MV-4-11 (cell line): ENCODE results near the gene TFAP2C.
A peak's percentile ranks its signal among the peaks of the same experiment; 100 is the strongest.
"Not testable (repeated sequence)": the region's sequence is repeated elsewhere in the genome, so short reads cannot be mapped to it uniquely, and the experiment has no call there.

Source experiments
- DNase-seq: peaks from one replicate; lab custom pipeline; 2025; lab: John Stamatoyannopoulos, UW

The TFAP2C gene

DNA sequence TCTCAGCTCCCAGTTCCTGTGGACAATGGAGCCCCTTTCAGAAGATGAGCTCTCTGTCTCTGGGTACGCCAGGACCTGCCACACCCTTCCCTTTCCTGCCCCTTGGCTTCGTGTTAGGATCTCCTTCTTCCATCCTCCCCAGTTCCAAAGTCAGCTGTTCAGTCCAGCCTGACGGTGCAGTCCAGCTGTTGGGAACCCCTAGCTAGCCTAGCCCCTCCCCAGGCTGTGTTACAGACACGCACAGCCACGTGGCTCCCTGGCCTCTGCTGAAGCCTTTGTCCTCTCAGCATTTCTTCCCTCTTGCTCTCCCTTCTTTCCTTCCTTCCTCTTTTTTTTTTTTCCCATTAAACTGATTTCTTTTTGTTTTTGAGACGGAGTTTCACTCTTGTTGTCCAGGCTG is 12.4 kb upstream of the TFAP2C start:
- no peak for DNase-seq

DNA sequence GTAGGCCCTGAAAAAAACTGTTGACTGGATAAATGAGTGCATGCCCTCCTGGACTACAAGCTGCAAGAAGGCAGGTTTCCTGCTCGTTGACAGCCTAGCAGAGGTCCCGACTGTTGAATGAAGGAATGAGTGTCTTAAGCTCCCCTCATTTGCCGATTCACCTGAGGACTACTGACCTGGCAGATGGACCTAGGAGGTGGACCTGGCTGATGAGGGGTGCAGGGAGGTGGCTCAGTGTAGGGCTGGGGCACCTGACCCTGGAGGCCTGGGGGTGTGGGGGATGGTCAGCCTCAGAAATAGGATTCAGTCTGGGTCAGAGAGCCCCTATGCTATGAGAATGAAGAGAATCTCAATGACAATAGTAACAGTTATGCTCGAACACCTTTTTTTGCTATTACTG is 11.6 kb upstream of the TFAP2C start:
- DNase-seq, result no peak

DNA sequence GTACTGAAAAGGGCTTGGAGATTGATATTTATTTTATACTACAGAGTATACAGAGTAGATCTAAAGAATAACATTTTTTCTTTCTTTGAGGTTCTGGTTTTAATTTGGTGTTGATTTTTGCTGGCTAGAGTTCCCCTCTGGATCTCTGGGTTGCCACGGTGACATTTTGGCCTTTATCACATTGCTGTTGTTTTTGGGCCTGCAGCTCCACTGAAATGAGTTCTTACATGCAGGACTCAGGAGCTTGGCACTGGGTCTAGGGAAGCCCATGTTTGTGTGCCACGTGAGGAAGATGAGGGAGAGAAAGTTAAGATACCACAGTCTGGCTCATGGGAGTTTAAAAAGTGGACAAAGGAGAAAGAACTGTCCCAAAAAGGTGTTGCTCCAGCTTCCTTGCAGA is 7.4 kb upstream of the TFAP2C start:
- no peak for DNase-seq

- not testable (repeated sequence) for DNase-seq
Observed at GRCh38 chr20:56623930-56624329, 5.2 kb upstream of the TFAP2C start.

DNA sequence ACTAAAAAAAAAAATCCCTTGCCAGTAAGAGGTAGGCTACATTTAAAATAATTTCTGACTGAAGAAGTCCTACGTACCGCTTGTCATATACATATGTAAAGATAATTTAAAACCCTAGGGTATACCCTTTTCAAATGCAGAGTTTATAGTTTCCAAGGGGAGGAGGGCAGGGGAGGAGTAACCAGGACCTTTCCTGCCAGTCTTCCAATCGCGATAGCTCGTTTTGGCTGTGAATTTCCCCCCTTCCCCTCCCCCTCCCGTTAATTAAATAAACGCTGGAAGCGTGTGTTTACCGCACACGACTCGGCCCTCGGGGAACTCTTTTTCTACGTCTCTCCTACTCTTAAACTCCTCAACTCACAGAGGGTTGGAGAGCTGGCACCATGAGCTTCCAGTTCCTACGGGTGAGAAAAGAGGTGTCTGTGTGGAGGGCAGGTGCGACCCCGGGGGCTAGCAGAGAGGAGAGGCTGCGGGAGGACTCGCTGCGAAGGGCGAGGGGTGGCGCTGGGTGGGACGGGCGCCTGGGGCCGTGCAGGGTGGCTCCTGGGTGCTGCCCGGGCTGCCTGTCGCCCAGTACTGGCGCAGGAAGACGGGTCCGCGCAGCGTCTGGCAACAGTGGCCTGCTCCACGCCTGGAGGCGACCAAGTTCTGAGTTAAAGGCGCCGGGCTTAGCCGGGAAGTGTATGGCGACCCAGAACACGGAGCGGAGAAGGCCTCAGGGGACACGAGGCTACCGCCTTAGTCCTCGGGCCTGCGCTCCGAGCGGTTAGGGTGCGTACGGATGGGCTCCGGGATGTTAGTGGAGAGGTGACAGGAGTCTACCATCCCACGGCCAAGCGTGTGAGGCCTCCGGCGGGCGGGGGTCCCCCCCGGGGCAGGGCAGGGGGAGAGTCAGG is 4.1 kb upstream of the TFAP2C start:
- no peak for DNase-seq

GRCh38 chr20:56625837-56626236 is 3.3 kb upstream of the TFAP2C start:
- no peak for DNase-seq

DNA sequence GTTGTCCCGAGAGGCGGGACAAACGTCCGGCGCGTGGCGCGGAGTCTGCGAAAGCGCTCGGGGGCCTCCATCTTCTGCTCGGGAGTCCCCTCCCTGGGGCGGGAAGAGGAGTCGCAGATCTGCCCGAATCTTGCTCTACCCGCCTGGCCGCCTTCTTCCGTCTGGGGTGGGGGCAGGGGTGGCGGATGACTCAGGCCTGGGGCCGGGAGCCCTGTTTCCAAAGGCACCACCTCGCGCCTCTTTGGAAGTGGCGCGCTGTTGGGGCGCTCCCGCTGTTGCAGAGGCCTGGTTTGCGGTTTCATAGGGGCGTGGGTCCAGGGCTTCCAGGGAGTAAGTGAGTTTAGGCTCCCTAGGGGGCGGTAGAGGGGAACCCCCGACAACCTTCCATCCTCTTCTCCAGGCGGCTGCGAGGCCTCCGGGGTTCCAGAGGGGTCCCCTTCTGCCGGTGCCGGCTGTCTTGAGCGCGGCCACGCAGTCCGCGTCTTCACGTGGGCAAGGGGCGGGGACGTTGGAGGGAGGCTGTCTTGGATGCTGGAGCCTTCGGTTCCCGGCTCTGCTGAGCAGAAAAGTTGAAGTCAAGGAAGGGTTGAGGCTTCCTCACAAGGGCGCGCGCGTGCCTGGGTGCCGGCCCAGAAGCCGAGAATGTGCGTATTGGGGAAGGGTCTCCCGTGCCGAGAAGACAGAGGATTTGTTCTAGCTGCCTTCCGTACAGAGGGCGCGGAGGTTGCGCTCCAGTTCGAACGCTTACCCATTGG is 2.6 kb upstream of the TFAP2C start:
- DNase-seq, result peak; percentile 26

- no peak for DNase-seq
Observed at GRCh38 chr20:56627122-56628014, 1.7 kb upstream of the TFAP2C start.

GRCh38 chr20:56628015-56628872 is 862 bp upstream of the TFAP2C start:
- peak; percentile 1 for DNase-seq

GRCh38 chr20:56629464-56630085 is 469 bp downstream of the TFAP2C start:
- DNase-seq, result peak; percentile 2

DNA sequence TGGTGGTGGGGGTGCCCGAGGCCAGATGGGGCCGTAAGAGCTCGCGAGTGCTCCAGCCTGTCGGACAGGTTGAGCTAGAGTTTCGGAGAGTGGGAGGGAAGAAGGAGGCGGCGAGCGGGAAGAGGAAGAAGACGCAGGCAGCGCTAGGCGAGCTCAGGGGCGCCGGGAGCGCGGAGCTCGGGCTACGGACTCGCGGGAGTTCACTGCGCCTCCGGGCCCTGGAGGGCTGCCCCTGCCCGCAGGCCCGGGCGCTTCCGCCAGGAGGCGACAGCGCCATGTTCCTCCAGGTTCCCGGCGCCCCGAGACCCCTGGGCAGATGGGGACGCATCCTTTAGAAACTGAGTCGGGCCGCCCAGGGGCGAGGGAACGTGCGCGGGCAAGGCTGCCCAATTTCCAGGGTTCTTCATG is 984 bp downstream of the TFAP2C start:
- DNase-seq, result peak; percentile 56

DNA sequence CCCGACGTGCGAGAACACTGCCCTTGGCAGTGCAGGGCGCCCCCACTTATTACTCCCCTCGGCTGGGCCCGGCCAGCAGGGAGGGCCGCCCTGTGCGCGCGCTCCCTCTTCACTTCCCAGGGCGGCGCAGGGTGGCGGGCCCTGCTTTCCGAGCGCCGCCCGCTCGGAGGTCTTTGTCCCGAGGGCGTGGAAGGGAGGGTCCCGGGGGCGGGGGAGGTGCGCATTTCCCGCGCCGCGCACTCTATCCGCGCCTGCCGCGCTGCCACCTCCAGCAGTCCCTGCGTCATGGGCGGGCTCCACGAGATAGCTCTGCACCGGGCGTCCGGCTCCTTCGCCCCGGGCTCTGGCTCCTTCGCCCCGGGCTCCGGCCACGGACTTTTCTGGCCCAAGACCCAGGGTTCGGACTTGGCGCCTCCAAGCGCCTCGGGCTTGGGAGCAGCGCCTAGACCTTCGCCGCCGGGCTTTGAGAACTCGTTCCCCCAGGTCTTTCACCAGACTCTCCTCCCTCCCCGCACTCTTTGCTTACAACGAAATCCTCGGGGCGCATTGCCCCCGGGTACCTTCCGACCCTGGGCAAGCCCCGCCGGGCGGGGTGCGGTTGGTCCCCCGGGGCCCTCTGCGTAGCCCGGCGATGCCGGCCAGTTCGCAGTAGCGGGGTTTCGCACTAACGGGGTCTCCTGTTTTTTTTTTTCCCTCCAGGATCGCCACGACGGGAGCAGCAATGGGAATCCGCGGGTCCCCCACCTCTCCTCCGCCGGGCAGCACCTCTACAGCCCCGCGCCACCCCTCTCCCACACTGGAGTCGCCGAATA is 1.6 kb downstream of the TFAP2C start:
- no peak for DNase-seq

GRCh38 chr20:56631318-56631989 is 2.3 kb downstream of the TFAP2C start:
- no peak for DNase-seq

DNA sequence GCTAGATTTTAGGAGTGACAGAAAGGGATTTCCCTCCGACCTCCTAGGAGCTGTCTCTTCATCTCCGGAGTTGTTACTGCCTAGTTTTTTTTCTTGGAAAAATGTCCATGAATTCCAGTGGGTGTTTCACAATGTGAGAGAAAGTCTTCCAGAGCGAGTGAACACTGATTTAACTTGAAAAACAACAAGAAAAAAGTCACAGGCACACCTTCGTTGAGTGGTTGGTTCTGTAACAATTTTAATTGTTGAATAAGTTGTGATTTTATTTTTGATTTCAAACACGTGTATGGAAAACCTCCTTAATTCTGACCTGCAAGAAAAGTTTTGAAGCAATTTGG is 2.9 kb downstream of the TFAP2C start:
- no peak for DNase-seq

DNA sequence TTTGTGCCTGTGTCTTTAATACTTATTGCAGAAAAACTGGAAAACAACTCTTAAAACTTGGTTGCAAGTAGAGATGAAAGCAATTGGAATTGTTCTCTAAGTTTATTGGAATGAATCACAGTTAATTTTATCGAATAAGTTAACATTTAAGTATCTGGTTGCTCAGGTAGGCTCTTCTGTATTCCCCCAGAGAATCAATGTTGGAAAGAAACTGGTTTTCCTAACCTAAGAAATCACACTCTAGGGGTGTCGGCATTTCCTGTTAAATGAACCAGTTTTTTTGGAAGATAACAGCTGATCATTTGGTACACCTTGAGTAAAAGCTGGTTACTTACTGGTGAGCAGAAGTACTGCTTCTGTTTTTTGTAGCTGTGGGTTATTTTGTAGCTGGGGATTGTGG is 5.2 kb downstream of the TFAP2C start:
- peak; percentile 35 for DNase-seq

DNA sequence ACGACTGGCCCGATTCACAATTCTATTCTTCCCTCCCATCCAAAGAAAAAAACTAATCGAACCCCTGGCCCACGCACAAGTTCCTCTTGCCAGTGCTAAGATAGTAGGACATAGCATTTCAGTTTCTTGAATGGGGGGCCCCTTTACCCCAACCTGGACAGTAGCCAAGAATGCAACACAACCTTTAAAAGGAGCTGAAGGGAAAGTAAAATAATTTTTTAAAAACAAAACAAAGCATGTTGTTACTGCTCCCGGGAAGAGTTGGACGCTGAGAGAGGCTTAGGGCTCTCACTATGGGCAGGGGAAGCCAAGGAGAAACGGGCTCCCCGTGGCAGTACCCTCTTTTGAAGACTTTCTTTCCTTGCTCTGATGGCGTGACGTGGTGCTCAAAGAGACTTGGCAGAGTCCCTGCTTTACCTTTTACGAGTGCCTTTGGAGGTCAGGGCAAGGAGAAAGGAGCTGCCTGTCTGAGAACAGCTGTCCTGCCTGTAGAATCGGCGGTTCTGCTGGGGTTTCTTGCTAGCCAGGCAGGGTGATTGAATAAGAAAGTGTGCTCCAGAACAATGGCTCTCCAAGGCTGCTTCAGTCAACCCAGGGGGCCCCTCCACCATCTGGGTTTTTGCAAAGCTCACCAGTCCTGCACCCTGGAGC is 5.8 kb downstream of the TFAP2C start:
- no peak for DNase-seq

DNA sequence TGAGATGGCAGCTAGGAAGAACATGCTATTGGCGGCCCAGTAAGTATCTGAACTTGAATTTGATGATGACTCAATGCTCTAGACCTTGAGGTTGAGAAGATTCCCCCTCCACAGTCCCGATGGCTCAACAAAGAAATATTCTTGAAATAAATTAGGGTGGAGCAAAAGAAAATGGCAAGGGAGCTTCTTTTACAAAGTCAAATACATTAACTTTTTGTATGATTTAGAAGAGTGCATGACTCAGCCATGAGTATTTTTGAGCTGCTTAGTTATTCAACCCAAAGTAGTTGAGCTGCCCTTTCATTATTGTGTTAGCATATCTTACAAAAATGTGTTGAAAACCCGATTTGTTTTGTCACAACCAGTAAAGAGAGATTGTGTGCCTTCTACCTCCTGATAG is 7.6 kb downstream of the TFAP2C start:
- no peak for DNase-seq

- DNase-seq, result no peak
Observed at GRCh38 chr20:56637576-56637975, 8.5 kb downstream of the TFAP2C start.

GRCh38 chr20:56646599-56646998 is 17.5 kb downstream of the TFAP2C start:
- DNase-seq, result no peak
